Upper lobe of left lung (tissue), 6 donors: ENCODE results near the gene PSAPL1. TPM values are rescaled to one million over a fixed set of nuclear protein-coding genes. Genes with fewer than 3 reads are reported as not detected.

Experiments
- ATAC-seq, 2 donors: fragments of 200-7000 bp; cut with Tn5 transposase; one replicate each; pipeline ENCODE4 v1.9.1; 2022; ENCODE audit warnings: mild to moderate bottlenecking in 2 of 2, moderate library complexity in 2 of 2; ENCODE audit not compliant: low FRiP score in 2 of 2
- DNase-seq, 2 donors: peaks; one replicate each; pipeline ENCODE4 v3.0.0-alpha.2; 2019 to 2020
- H3K27ac ChIP-seq, 4 donors: fragments of 200-600 bp; sonication (generic); one replicate each; pipeline ENCODE4 v1.5.1; 2016 to 2019
- H3K27me3 ChIP-seq, 4 donors: fragments of 200-600 bp; sonication (generic); one replicate each; pipeline ENCODE4 v1.5.1; 2017 to 2019
- H3K36me3 ChIP-seq, 4 donors: fragments of 200-600 bp; sonication (generic); one replicate each; pipeline ENCODE4 v1.5.1; 2016 to 2019
- H3K4me1 ChIP-seq, 4 donors: fragments of 200-600 bp; sonication (generic); one replicate each; pipeline ENCODE4 v1.5.1; 2018 to 2019
- H3K4me3 ChIP-seq, 4 donors: fragments of 200-600 bp; sonication (generic); one replicate each; pipeline ENCODE4 v1.5.1; 2017 to 2019; ENCODE audit warnings: mild to moderate bottlenecking in 2 of 4, moderate library complexity in 1 of 4
- H3K9me3 ChIP-seq, 4 donors: fragments of 200-600 bp; sonication (generic); one replicate each; pipeline ENCODE4 v1.5.1; 2018 to 2019
- CTCF ChIP-seq, 6 experiments: fragments of 450-650 bp in 4 of 6; fragments of 200-600 bp in 2 of 6; sonication (generic) in 2 of 6; IDR thresholded peaks; one replicate each; pipeline ENCODE4 v1.5.1; 2016 to 2019; ENCODE audit warnings: antibody characterized with exemption in 6 of 6
- EP300 ChIP-seq, 4 donors: sonication (generic); formaldehyde crosslinking; IDR thresholded peaks; one replicate each; pipeline ENCODE4 v1.5.1; 2017; ENCODE audit warnings: antibody characterized with exemption in 4 of 4, control low read depth in 2 of 4
- POLR2A ChIP-seq, 4 donors: fragments of 450-650 bp; IDR thresholded peaks; one replicate each; pipeline ENCODE4 v1.5.1; 2016 to 2017; ENCODE audit warnings: antibody characterized with exemption in 4 of 4, mild to moderate bottlenecking in 2 of 4
- POLR2AphosphoS5 ChIP-seq, 2 donors: sonication (generic); formaldehyde crosslinking; IDR thresholded peaks; one replicate each; pipeline ENCODE4 v1.5.1; 2017; ENCODE audit warnings: antibody characterized with exemption in 2 of 2
- WGBS, 2 donors: methylation state at CpG; one replicate each; pipeline ENCODE4 v1.1.5; 2017 to 2018; 5-methylcytosine and 5-hydroxymethylcytosine counted together
- total RNA-seq, 6 donors: library from RNA; depleted of rRNA in 4 of 6; stranded (reverse); fragments of >200 nt in 4 of 6; gene quantifications; one replicate each; pipeline versions ENCODE4 v1.1.0 to v1.2.1, GENCODE V29; 2016 to 2021
- donor health status: DM: no; HTN: no; CAD: no; lungs with moderate emphysema.
- donor health status: DM: no; HTN: yes; CAD: no; lungs with severe emphysema.

PSAPL1 gene
- total RNA-seq, 6 donors from 2014 or later = 0.20 to 0.61 (median 0.31) TPM; not detected in 3

GRCh38 chr4:7421356-7422150, 13.2 kb downstream of the PSAPL1 start:
- peaks cover 0 to 8% (median 0%) of the 10 kb centered on the region in 4 donors for H3K4me1 ChIP-seq
- no peak overlapping the region for H3K4me3 ChIP-seq
- WGBS, 2 donors = 82 to 84% methylated on average over 17 to 24 of the region's 24 CpGs
- no peaks in the 10 kb centered on the region for H3K27me3 ChIP-seq
- DNase-seq (peak; percentile 15 to 56), ATAC-seq (no peak)
- no peaks in the 10 kb centered on the region for H3K9me3 ChIP-seq
- H3K27ac ChIP-seq = no peak overlapping the region
- no peak for TF ChIP-seq POLR2AphosphoS5 (IDR thresholded peaks at IDR 0.05)
- TF ChIP-seq POLR2A (IDR thresholded peaks at IDR 0.05) = no peak
- no peak for TF ChIP-seq CTCF (IDR thresholded peaks at IDR 0.05)
- TF ChIP-seq EP300 (IDR thresholded peaks at IDR 0.05) = no peak
- H3K36me3 ChIP-seq = no peaks in the 10 kb centered on the region

DNA sequence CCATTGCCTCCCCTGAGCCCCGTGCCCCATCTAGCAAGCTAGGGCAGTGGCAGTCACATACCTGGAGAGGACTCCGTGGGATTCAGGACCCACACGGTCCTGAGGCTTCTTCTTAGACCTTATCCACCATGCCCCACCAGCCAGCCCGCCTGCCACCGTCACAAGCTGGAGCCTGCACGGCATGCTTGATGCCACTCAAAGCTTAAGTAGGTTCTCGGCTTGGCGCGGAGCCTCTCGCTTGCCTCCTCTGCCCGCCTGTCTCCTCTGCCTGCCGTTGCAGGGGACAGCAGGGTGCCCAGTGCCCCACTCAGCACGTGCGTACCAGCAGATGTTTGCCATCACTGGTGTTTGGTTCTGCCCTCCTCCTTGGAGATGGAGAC, 14.1 kb downstream of the PSAPL1 start:
- 70 to 75% methylated on average over 10 to 14 of the region's 14 CpGs for WGBS, 2 donors
- Histone ChIP-seq H3K27ac (no peak overlapping the region), H3K9me3 (no peaks in the 10 kb centered on the region), H3K4me1 (peaks cover 0 to 8% (median 0%) of the 10 kb centered on the region in 4 donors), H3K27me3 (no peaks in the 10 kb centered on the region), H3K36me3 (no peaks in the 10 kb centered on the region), H3K4me3 (no peak overlapping the region)
- peak in 1 of 2 donors; percentile 3 for ATAC-seq
- TF ChIP-seq EP300 (IDR thresholded peaks at IDR 0.05) (no peak), POLR2AphosphoS5 (IDR thresholded peaks at IDR 0.05) (no peak), CTCF (IDR thresholded peaks at IDR 0.05) (no peak), POLR2A (IDR thresholded peaks at IDR 0.05) (no peak)
- peak; percentile 63 to 79 for DNase-seq

GRCh38 chr4:7419961-7420660, 14.6 kb downstream of the PSAPL1 start:
- DNase-seq (peak in 1 of 2 donors; percentile 15), ATAC-seq (no peak)
- WGBS, 2 donors = 60% methylated on average over 1 to 4 of the region's 4 CpGs
- TF ChIP-seq EP300 (IDR thresholded peaks at IDR 0.05) = no peak
- no peak for TF ChIP-seq POLR2AphosphoS5 (IDR thresholded peaks at IDR 0.05)
- no peak for TF ChIP-seq CTCF (IDR thresholded peaks at IDR 0.05)
- TF ChIP-seq POLR2A (IDR thresholded peaks at IDR 0.05) = no peak
- H3K27me3 ChIP-seq = no peaks in the 10 kb centered on the region
- no peaks in the 10 kb centered on the region for H3K9me3 ChIP-seq
- H3K4me1 ChIP-seq = peaks cover 0 to 8% (median 0%) of the 10 kb centered on the region in 4 donors
- no peak overlapping the region for H3K27ac ChIP-seq
- no peaks in the 10 kb centered on the region for H3K36me3 ChIP-seq
- H3K4me3 ChIP-seq = no peak overlapping the region

- no peak overlapping the region for H3K4me3 ChIP-seq
- DNase-seq = peak in 1 of 2 donors; percentile 6
- peaks cover 0 to 8% (median 0%) of the 10 kb centered on the region in 4 donors for H3K4me1 ChIP-seq
- no peaks in the 10 kb centered on the region for H3K27me3 ChIP-seq
- WGBS, 2 donors = 83% methylated on average over 15 of the region's 15 CpGs
- no peak overlapping the region for H3K27ac ChIP-seq
- no peaks in the 10 kb centered on the region for H3K9me3 ChIP-seq
- no peak for TF ChIP-seq POLR2A (IDR thresholded peaks at IDR 0.05)
- no peak for TF ChIP-seq POLR2AphosphoS5 (IDR thresholded peaks at IDR 0.05)
- TF ChIP-seq CTCF (IDR thresholded peaks at IDR 0.05) = no peak
- TF ChIP-seq EP300 (IDR thresholded peaks at IDR 0.05) = no peak
- no peaks in the 10 kb centered on the region for H3K36me3 ChIP-seq
- no peak for ATAC-seq
Measured at GRCh38 chr4:7418131-7418943, 16.4 kb downstream of the PSAPL1 start.
